ENCODE measurements around the gene APOB. TPM values are rescaled to one million over a fixed set of nuclear protein-coding genes. Genes with fewer than 3 reads are reported as not detected.

Gene APOB
- total and polyA plus RNA-seq, 8 donors = 0.03 to 3.2 (median 0.09) TPM

DNA sequence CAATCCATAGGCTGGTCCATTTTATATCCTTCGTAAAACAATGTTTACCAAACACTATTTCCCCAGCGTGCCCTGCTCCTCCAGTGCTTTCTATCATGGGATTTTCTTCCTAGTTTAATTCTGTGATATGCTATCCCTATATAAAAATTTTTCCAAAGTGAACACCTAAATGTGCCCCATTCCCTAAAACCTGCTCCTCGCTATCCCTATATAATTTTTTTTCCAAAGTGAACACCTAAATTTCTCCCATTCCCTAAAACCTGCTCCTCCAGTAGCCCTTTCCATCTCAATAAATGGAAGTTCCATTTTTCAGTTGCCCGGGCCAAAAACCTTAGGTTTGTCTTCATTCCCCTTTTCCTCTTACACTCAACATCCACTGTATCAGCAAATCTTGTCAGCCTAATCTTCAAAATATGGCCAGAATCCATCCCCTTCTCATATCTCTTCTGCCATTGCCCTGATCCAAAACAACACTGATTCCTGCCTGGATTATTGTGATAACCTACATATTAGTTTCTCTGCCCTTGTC, 26.1 kb downstream of the APOB start:
- Histone ChIP-seq H3K4me1 (no peaks in the 10 kb centered on the region), H3K9me3 (no peaks in the 10 kb centered on the region), H3K27ac (no peak overlapping the region), H3K36me3 (no peaks in the 10 kb centered on the region), H3K4me3 (no peak overlapping the region), H3K27me3 (no peaks in the 10 kb centered on the region)
- no peak for TF ChIP-seq CTCF (IDR thresholded peaks at IDR 0.05)
- 73 to 86% methylated on average over 4 of the region's 4 CpGs for WGBS, 2 donors
- no peak for ATAC-seq
- DNase-seq = no peak
- intact Hi-C loops (cut with DNase I) = no loop called here
- FAIRE-seq = no peak

DNA sequence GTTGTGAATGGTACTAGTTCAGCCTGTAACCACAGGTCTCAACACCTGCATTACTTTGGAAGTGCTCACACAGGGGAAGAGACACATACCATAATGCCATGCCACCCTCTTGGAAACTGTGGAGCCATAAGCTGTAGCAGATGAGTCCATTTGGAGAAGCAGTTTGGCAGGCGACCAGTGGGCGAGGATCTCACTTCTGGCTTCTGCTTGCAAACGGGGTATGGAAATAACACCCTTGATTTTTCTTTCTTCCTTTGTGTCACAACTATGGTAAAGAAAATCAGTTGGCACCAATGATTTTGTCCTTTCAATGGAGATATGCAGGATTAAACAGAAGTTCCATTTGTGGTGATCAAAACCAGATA, 28.6 kb downstream of the APOB start:
- intact Hi-C loops (cut with DNase I) = no loop called here
- H3K4me1 ChIP-seq = no peaks in the 10 kb centered on the region
- WGBS, 2 donors = 76 to 89% methylated on average over 3 of the region's 3 CpGs
- no peak overlapping the region for H3K4me3 ChIP-seq
- no peaks in the 10 kb centered on the region for H3K36me3 ChIP-seq
- H3K27me3 ChIP-seq = no peaks in the 10 kb centered on the region
- no peak for TF ChIP-seq CTCF (IDR thresholded peaks at IDR 0.05)
- H3K27ac ChIP-seq = no peak overlapping the region
- ATAC-seq (no peak), DNase-seq (no peak), FAIRE-seq (no peak)
- no peaks in the 10 kb centered on the region for H3K9me3 ChIP-seq

- H3K27me3 ChIP-seq = no peaks in the 10 kb centered on the region
- ATAC-seq (no peak), FAIRE-seq (no peak), DNase-seq (no peak)
- no peaks in the 10 kb centered on the region for H3K36me3 ChIP-seq
- TF ChIP-seq CTCF (IDR thresholded peaks at IDR 0.05) = no peak
- H3K27ac ChIP-seq = no peak overlapping the region
- no peak overlapping the region for H3K4me3 ChIP-seq
- WGBS, 2 donors = 54 to 58% methylated on average over 6 of the region's 6 CpGs
- no peaks in the 10 kb centered on the region for H3K4me1 ChIP-seq
- H3K9me3 ChIP-seq = no peaks in the 10 kb centered on the region
- intact Hi-C loops (cut with DNase I) = no loop called here
These were observed 29.3 kb downstream of the APOB start for GRCh38 chr2:21014364-21015280.

- TF ChIP-seq CTCF (IDR thresholded peaks at IDR 0.05) = no peak
- 62 to 74% methylated on average over 8 of the region's 8 CpGs for WGBS, 2 donors
- no peak for DNase-seq
- no peaks in the 10 kb centered on the region for H3K9me3 ChIP-seq
- intact Hi-C loops (cut with DNase I) = no loop called here
- no peak overlapping the region for H3K4me3 ChIP-seq
- no peaks in the 10 kb centered on the region for H3K27me3 ChIP-seq
- H3K27ac ChIP-seq = no peak overlapping the region
- H3K4me1 ChIP-seq = no peaks in the 10 kb centered on the region
- ATAC-seq = no peak
- no peaks in the 10 kb centered on the region for H3K36me3 ChIP-seq
- no peak for FAIRE-seq
These were observed 30.6 kb downstream of the APOB start for GRCh38 chr2:21013043-21013816.

Data from pancreas (tissue), 10 donors.